ENCODE results near the gene RPL32.

Gene RPL32

GRCh38 chr3:12838179-12838965, 3.0 kb downstream of the RPL32 start:
- Histone ChIP-seq H3K4me3 (ENCODE audit: low read length) (peak overlapping the region; percentile 94), H3K9me3 (ENCODE audit: control insufficient read depth, low read depth, low read length) (no peaks in the 10 kb centered on the region), H3K27ac (ENCODE audit: low read length) (no peak overlapping the region), H3K27me3 (ENCODE audit: control insufficient read depth, insufficient read depth, low read length) (no peaks in the 10 kb centered on the region), H3K36me3 (ENCODE audit: control insufficient read depth, low read depth, low read length) (peaks cover 67% of the 10 kb centered on the region), H3K4me1 (ENCODE audit: control insufficient read depth, low read depth, low read length) (peaks cover 9% of the 10 kb centered on the region), H3K9ac (ENCODE audit: low read length) (no peak overlapping the region)

- Histone ChIP-seq H3K9me3 (ENCODE audit: control insufficient read depth, low read depth, low read length) (no peaks in the 10 kb centered on the region), H3K27me3 (ENCODE audit: control insufficient read depth, insufficient read depth, low read length) (no peaks in the 10 kb centered on the region), H3K4me1 (ENCODE audit: control insufficient read depth, low read depth, low read length) (peaks cover 13% of the 10 kb centered on the region), H3K9ac (ENCODE audit: low read length) (no peak overlapping the region), H3K36me3 (ENCODE audit: control insufficient read depth, low read depth, low read length) (peaks cover 77% of the 10 kb centered on the region), H3K4me3 (ENCODE audit: low read length) (peak overlapping the region; percentile 10), H3K27ac (ENCODE audit: low read length) (no peak overlapping the region)
Measured at GRCh38 chr3:12837295-12837986, 3.9 kb downstream of the RPL32 start.

GRCh38 chr3:12835052-12835665, 6.2 kb downstream of the RPL32 start:
- Histone ChIP-seq H3K27ac (ENCODE audit: low read length) (no peak overlapping the region), H3K9me3 (ENCODE audit: control insufficient read depth, low read depth, low read length) (no peaks in the 10 kb centered on the region), H3K9ac (ENCODE audit: low read length) (no peak overlapping the region), H3K27me3 (ENCODE audit: control insufficient read depth, insufficient read depth, low read length) (no peaks in the 10 kb centered on the region), H3K4me3 (ENCODE audit: low read length) (no peak overlapping the region), H3K4me1 (ENCODE audit: control insufficient read depth, low read depth, low read length) (peaks cover 13% of the 10 kb centered on the region), H3K36me3 (ENCODE audit: control insufficient read depth, low read depth, low read length) (peaks cover 90% of the 10 kb centered on the region)

- Histone ChIP-seq H3K36me3 (ENCODE audit: control insufficient read depth, low read depth, low read length) (peaks cover 78% of the 10 kb centered on the region), H3K4me1 (ENCODE audit: control insufficient read depth, low read depth, low read length) (peaks cover 6% of the 10 kb centered on the region), H3K27me3 (ENCODE audit: control insufficient read depth, insufficient read depth, low read length) (no peaks in the 10 kb centered on the region), H3K27ac (ENCODE audit: low read length) (no peak overlapping the region), H3K9ac (ENCODE audit: low read length) (no peak overlapping the region), H3K9me3 (ENCODE audit: control insufficient read depth, low read depth, low read length) (no peaks in the 10 kb centered on the region), H3K4me3 (ENCODE audit: low read length) (no peak overlapping the region)
Measured at GRCh38 chr3:12833222-12834161, 7.9 kb downstream of the RPL32 start.

GRCh38 chr3:12832350-12833221, 8.8 kb downstream of the RPL32 start:
- H3K9ac ChIP-seq (ENCODE audit: low read length), result no peak overlapping the region
- H3K4me1 ChIP-seq (ENCODE audit: control insufficient read depth, low read depth, low read length), result peaks cover 4% of the 10 kb centered on the region
- H3K9me3 ChIP-seq (ENCODE audit: control insufficient read depth, low read depth, low read length), result no peaks in the 10 kb centered on the region
- H3K4me3 ChIP-seq (ENCODE audit: low read length), result no peak overlapping the region
- no peaks in the 10 kb centered on the region for H3K27me3 ChIP-seq (ENCODE audit: control insufficient read depth, insufficient read depth, low read length)
- H3K36me3 ChIP-seq (ENCODE audit: control insufficient read depth, low read depth, low read length), result peaks cover 69% of the 10 kb centered on the region
- no peak overlapping the region for H3K27ac ChIP-seq (ENCODE audit: low read length)

GRCh38 chr3:12831301-12831866, 10.0 kb downstream of the RPL32 start:
- Histone ChIP-seq H3K27ac (ENCODE audit: low read length) (no peak overlapping the region), H3K36me3 (ENCODE audit: control insufficient read depth, low read depth, low read length) (peaks cover 57% of the 10 kb centered on the region)

GRCh38 chr3:12830785-12831156, 10.6 kb downstream of the RPL32 start:
- Histone ChIP-seq H3K27me3 (ENCODE audit: control insufficient read depth, insufficient read depth, low read length) (no peaks in the 10 kb centered on the region), H3K36me3 (ENCODE audit: control insufficient read depth, low read depth, low read length) (peaks cover 51% of the 10 kb centered on the region), H3K4me1 (ENCODE audit: control insufficient read depth, low read depth, low read length) (peaks cover 4% of the 10 kb centered on the region), H3K4me3 (ENCODE audit: low read length) (no peak overlapping the region), H3K27ac (ENCODE audit: low read length) (no peak overlapping the region), H3K9me3 (ENCODE audit: control insufficient read depth, low read depth, low read length) (no peaks in the 10 kb centered on the region), H3K9ac (ENCODE audit: low read length) (no peak overlapping the region)

More at GRCh38 chr3:12831301-12831866, 10.0 kb downstream of the RPL32 start:
- H3K27me3 ChIP-seq (ENCODE audit: control insufficient read depth, insufficient read depth, low read length), result no peaks in the 10 kb centered on the region
- no peak overlapping the region for H3K4me3 ChIP-seq (ENCODE audit: low read length)
- H3K9me3 ChIP-seq (ENCODE audit: control insufficient read depth, low read depth, low read length), result no peaks in the 10 kb centered on the region
- no peak overlapping the region for H3K9ac ChIP-seq (ENCODE audit: low read length)
- H3K4me1 ChIP-seq (ENCODE audit: control insufficient read depth, low read depth, low read length), result peaks cover 4% of the 10 kb centered on the region

- Histone ChIP-seq H3K27ac (ENCODE audit: low read length) (no peak overlapping the region), H3K9me3 (ENCODE audit: control insufficient read depth, low read depth, low read length) (no peaks in the 10 kb centered on the region), H3K9ac (ENCODE audit: low read length) (no peak overlapping the region), H3K36me3 (ENCODE audit: control insufficient read depth, low read depth, low read length) (peaks cover 45% of the 10 kb centered on the region), H3K4me3 (ENCODE audit: low read length) (no peak overlapping the region), H3K4me1 (ENCODE audit: control insufficient read depth, low read depth, low read length) (peaks cover 4% of the 10 kb centered on the region), H3K27me3 (ENCODE audit: control insufficient read depth, insufficient read depth, low read length) (no peaks in the 10 kb centered on the region)
Measured at GRCh38 chr3:12829886-12830784, 11.2 kb downstream of the RPL32 start.

- peaks cover 4% of the 10 kb centered on the region for H3K4me1 ChIP-seq (ENCODE audit: control insufficient read depth, low read depth, low read length)
Measured at GRCh38 chr3:12829404-12829803, 12.0 kb downstream of the RPL32 start.

More at GRCh38 chr3:12829404-12829803, 12.0 kb downstream of the RPL32 start:
- Histone ChIP-seq H3K27ac (ENCODE audit: low read length) (no peak overlapping the region), H3K9ac (ENCODE audit: low read length) (no peak overlapping the region), H3K27me3 (ENCODE audit: control insufficient read depth, insufficient read depth, low read length) (no peaks in the 10 kb centered on the region), H3K4me3 (ENCODE audit: low read length) (no peak overlapping the region), H3K9me3 (ENCODE audit: control insufficient read depth, low read depth, low read length) (no peaks in the 10 kb centered on the region), H3K36me3 (ENCODE audit: control insufficient read depth, low read depth, low read length) (peaks cover 37% of the 10 kb centered on the region)

All from iPS-18a (cell line).